ENCODE data around the gene RFXANK.

The RFXANK gene

GRCh38 chr19:19191768-19192077, 335 bp upstream of the RFXANK start:
- ChIA-PET POLR2A (interaction anchor here (0.7 to 0.8 kb wide), 2 partner anchors 12 to 1040 kb away, joined by 3 to 5 read pairs; partner anchors contain the start of gene NR2C2AP), CTCF (interaction anchor here (1.8 to 5.1 kb wide), 2 partner anchors 9 to 16 kb away, joined by 5 to 51 read pairs; no protein-coding TSS in a partner anchor)
- TF ChIP-seq CTCF (IDR thresholded peaks at IDR 0.05; ENCODE audit: insufficient read depth, low read length, missing control alignments): no peak
- DNase-seq (ENCODE audit: low read depth, low spot score): no peak
- peak overlapping the region; percentile 90 for H3K4me3 ChIP-seq (ENCODE audit: low read depth, low read length)

- CTCF ChIA-PET: interaction anchor here (0.7 to 5.1 kb wide), 7 partner anchors 9 to 297 kb away, joined by 3 to 51 read pairs (median 3); no protein-coding TSS in a partner anchor
- H3K4me3 ChIP-seq (ENCODE audit: low read depth, low read length): peak overlapping the region; percentile 76
- DNase-seq (ENCODE audit: low read depth, low spot score): no peak
- POLR2A ChIA-PET: interaction anchor here (1.2 to 2.5 kb wide), 2 partner anchors 9 to 10 kb away, joined by 3 to 11 read pairs; partner anchors contain the start of gene NR2C2AP
- no peak for TF ChIP-seq CTCF (IDR thresholded peaks at IDR 0.05; ENCODE audit: insufficient read depth, low read length, missing control alignments)
Observed at GRCh38 chr19:19192910-19193423, 909 bp downstream of the RFXANK start.

- DNase-seq (ENCODE audit: low read depth, low spot score): no peak
- peak overlapping the region; percentile 76 for H3K4me3 ChIP-seq (ENCODE audit: low read depth, low read length)
- ChIA-PET CTCF (interaction anchor here (5.1 kb wide), 1 partner anchor 18 kb away, joined by 51 read pairs; no protein-coding TSS in a partner anchor), POLR2A (interaction anchor here (2.5 kb wide), 1 partner anchor 9 kb away, joined by 11 read pairs; the partner anchor contains the start of gene NR2C2AP)
- no peak for TF ChIP-seq CTCF (IDR thresholded peaks at IDR 0.05; ENCODE audit: insufficient read depth, low read length, missing control alignments)
Observed at GRCh38 chr19:19193926-19194325, 1.9 kb downstream of the RFXANK start.

- TF ChIP-seq CTCF (IDR thresholded peaks at IDR 0.05; ENCODE audit: insufficient read depth, low read length, missing control alignments): no peak
- H3K4me3 ChIP-seq (ENCODE audit: low read depth, low read length): peak overlapping the region; percentile 67
- ChIA-PET POLR2A (interaction anchor here (0.6 to 1.5 kb wide), 3 partner anchors 9 to 456 kb away, joined by 3 to 11 read pairs (median 3); no protein-coding TSS in a partner anchor), CTCF (interaction anchor here (0.9 to 2.2 kb wide), 3 partner anchors 9 to 141 kb away, joined by 3 to 4 read pairs (median 3); no protein-coding TSS in a partner anchor)
- DNase-seq (ENCODE audit: low read depth, low spot score): no peak
Observed at GRCh38 chr19:19201697-19202630, 9.9 kb downstream of the RFXANK start.

GRCh38 chr19:19202707-19203011, 10.6 kb downstream of the RFXANK start:
- peak overlapping the region; percentile 67 for H3K4me3 ChIP-seq (ENCODE audit: low read depth, low read length)
- no peak for TF ChIP-seq CTCF (IDR thresholded peaks at IDR 0.05; ENCODE audit: insufficient read depth, low read length, missing control alignments)
- ChIA-PET CTCF (interaction anchor here (1.3 to 2.2 kb wide), 2 partner anchors 28 to 141 kb away, joined by 4 to 9 read pairs; no protein-coding TSS in a partner anchor), POLR2A (interaction anchor here (1.2 to 1.5 kb wide), 3 partner anchors 9 to 86 kb away, joined by 3 to 11 read pairs (median 5); no protein-coding TSS in a partner anchor)
- DNase-seq (ENCODE audit: low read depth, low spot score): no peak
